GM12872 (cell line): Measurements from ENCODE around the gene VAT1L.

ENCODE experiments used
- CTCF ChIP-seq: IDR thresholded peaks from 3 replicates; pipeline ENCODE4 v1.5.1; 2011; ENCODE audit warnings: low read depth, mild to moderate bottlenecking, low read length, moderate library complexity; ENCODE audit not compliant: insufficient read depth

VAT1L gene

DNA sequence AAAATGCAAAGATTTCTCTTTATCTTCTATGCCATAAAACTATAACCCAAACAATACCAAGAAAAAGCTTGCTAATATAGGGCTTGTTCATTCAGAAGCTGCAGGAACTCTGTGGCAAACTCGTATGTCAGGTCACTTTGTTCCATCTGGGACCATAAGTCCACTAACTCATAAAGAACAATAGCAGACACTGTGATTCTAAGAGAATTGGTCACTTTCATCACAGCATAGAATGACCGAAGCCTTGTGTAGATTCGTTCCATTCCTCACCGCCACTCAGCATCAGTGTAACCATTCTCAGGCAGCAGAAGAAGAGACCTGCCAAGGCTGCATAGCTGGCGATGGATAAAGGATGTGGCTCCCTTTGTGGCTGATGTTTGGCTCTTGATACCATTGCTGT is 30.3 kb upstream of the VAT1L start:
- no peak for TF ChIP-seq CTCF

DNA sequence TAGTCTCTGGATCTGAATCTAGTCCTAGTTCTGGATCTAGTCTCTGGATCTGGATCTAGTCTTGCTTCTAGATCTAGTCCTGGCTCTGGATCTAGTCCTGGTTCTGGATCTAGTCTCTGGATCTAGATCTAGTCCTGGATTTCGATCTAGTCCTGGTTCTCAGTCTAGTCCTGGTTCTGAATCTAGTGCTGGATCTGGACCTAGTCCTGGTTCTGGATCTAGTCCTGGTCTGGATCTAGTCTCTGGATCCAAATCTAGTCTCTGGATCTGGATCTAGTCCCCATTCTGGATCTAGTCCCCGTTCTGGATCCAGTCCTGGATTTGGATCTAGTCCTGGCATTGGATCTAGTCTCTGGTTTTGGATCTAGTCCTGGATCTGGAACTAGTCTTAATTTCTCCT is 29.9 kb upstream of the VAT1L start:
- TF ChIP-seq CTCF, result no peak

GRCh38 chr16:77759201-77759600 is 29.2 kb upstream of the VAT1L start:
- TF ChIP-seq CTCF, result no peak

DNA sequence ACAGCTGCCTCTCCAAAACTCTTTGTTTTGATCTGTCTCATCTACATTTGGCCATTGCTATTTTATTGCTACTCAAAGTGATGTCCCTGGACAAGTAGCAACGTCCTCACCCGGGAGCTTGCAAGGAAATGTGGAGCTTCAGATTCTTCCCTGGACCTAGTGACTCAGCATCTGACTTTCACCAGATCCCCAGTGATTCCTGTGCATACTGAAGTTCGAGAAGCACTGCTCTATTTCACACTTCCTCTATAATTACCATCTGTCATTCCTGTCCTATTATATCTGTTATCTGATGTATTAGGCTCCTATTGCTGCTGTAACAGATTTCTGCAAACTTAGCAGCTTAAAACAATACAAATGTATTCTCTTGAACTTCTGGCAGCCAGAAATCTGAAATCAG is 28.5 kb upstream of the VAT1L start:
- no peak for TF ChIP-seq CTCF

DNA sequence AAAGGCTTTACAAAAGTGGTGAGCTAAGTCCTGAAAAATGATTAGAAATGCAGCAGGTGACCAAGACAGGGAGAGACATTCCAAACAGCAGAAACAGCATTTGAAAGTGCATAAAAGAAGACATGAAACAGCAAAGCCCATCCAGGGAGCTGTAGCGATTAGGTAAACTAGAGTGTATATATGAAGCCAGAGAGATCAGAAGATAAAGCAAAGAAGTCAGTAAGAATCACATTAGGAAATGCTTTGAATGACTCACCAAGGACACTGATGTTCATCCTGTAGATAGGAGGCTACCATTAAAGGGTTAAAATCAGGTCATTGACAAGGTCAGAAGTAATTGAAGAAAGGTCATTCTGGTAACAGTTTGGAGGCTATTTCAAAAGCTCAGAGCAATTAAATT is 27.6 kb upstream of the VAT1L start:
- no peak for TF ChIP-seq CTCF

DNA sequence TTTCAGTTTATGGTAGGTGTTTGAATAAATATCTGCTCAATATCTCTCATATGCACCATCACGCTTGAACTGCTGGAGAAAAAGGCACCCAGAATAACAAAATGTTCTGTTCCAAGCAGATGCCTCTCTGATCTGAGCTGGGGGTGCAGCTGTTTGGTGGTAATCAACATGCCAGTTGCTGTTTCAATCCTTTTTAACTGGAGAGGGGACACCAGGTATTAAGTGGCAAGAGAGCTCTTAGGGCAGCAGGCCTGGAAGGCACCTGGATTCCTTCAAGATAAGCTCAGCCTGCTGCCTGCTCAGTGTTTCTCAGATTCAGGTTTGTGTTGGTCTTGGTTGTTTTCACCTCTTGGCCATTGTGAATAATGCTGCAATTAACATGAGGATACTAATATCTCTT is 27.2 kb upstream of the VAT1L start:
- TF ChIP-seq CTCF, result no peak

- TF ChIP-seq CTCF, result no peak
These were observed 26.1 kb upstream of the VAT1L start for GRCh38 chr16:77762262-77762661.

DNA sequence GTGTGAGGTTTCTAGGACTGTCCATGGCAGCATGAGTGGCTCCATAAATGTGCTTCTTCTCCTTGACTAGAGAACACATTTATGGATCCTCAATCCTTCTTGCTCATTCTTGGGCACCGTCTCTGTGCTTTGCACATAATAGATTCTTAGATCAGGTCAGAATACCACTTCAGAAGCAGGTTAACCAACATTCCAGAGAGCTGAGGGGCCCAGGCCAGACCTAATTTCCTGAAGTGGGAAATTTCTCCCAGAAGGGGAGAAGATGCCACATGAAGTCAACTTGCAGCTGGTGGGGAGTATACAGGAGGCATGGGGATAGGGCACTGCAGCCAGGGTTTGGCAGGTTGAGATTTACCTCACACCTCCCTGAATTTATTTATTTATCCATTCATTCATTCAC is 24.4 kb upstream of the VAT1L start:
- no peak for TF ChIP-seq CTCF
